ENCODE results near the gene RAB27B. TPM values are rescaled to one million over a fixed set of nuclear protein-coding genes. Genes with fewer than 3 reads are reported as not detected.
"Not testable (repeated sequence)": the region's sequence is repeated elsewhere in the genome, so short reads cannot be mapped to it uniquely, and the experiment has no call there.

Gene RAB27B
- total and polyA plus RNA-seq, 8 donors = 1.8 to 102 (median 17.0) TPM

DNA sequence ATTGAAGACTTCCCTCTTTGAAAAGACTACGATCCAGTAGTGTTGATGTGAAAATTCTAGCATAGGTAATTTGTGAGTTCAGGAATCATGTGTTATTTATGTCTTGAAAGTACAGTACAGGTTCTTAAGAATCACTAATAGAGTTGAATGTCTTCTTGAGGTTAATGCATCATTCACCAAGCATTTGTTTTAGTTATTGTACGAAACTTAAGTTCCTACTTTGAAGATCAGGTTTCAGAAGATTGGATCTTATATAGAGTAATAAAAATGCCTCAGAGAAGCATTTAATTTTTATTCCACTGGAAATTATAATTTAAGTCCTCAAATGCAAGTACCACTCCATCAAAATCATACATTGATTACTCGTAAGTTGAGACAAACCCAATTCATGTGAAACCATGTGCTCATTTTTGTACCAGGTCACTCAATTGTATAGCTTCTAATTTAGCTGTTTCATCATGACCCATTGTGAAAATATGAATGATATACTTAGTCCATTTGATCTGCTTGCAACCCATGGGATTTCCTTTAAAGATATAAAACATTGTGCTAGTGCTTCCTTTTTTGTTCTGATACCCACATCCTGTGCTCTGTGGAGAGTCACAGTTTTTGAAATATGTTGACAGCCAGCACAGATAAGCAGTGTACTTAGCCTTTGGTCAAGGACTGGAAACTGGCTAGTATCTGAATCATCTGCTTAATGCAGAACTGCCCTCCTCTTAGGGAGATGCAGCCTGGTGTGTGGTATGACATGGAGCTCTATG is 22.5 kb upstream of the RAB27B start:
- Histone ChIP-seq H3K27ac (no peak overlapping the region), H3K4me1 (peaks cover 0 to 4% (median 0%) of the 10 kb centered on the region in 4 donors)
- WGBS, 5 donors = 53 to 88% (median 83%) methylated on average over 3 of the region's 3 CpGs

DNA sequence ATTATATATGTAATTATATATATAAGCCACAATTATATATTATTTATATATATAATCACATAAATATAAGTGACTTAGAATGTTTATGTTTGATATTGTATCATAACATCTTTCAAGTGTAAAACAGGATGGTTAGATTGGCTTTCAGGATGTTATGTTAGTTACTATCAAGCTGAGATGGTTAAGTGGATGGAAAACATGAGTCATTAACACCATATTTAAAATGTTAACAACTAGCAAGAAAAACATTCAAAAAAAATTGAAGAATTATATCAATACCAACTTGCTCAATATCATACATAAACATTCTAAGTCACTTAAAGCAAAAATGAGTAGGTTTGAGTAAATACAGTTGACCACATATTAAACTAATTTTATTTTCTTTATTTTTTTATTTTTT is 21.8 kb upstream of the RAB27B start:
- H3K36me3 ChIP-seq = no peaks in the 10 kb centered on the region

More for the DNA sequence above, 22.5 kb upstream of the RAB27B start:
- Histone ChIP-seq H3K4me3 (no peak overlapping the region), H3K9me3 (no peaks in the 10 kb centered on the region), H3K36me3 (no peaks in the 10 kb centered on the region), H3K27me3 (no peaks in the 10 kb centered on the region)
- TF ChIP-seq, protein P1, sequence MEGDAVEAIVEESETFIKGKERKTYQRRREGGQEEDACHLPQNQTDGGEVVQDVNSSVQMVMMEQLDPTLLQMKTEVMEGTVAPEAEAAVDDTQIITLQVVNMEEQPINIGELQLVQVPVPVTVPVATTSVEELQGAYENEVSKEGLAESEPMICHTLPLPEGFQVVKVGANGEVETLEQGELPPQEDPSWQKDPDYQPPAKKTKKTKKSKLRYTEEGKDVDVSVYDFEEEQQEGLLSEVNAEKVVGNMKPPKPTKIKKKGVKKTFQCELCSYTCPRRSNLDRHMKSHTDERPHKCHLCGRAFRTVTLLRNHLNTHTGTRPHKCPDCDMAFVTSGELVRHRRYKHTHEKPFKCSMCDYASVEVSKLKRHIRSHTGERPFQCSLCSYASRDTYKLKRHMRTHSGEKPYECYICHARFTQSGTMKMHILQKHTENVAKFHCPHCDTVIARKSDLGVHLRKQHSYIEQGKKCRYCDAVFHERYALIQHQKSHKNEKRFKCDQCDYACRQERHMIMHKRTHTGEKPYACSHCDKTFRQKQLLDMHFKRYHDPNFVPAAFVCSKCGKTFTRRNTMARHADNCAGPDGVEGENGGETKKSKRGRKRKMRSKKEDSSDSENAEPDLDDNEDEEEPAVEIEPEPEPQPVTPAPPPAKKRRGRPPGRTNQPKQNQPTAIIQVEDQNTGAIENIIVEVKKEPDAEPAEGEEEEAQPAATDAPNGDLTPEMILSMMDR (IDR thresholded peaks at IDR 0.05) = no peak
- TF ChIP-seq POLR2AphosphoS5 (IDR thresholded peaks at IDR 0.05) (no peak), EP300 (IDR thresholded peaks at IDR 0.05) (no peak), POLR2A (IDR thresholded peaks at IDR 0.05) (no peak)
- peak in 1 of 2 donors; percentile 19 for DNase-seq
- intact Hi-C loops (cut with DNase I; ENCODE audit: low total_unique reads) = no loop called here

DNA sequence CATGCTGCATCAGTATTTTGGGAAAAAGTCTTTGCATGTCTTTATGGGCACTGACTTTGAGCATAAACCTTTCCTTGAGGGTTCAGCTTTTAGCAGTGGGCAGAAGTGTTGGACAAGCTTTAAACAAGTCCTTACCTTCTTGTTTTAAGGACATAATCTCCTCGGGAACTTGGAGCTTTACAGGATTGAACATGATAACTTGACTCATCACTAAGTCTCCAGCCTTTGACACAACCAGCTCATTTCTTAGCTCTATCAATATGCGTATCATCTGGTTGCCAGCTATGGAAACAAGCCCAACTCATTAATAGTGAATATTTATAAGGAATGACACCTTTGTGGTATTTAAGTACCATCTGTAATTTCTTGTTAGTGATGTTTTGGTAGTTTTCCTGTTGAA is 21.0 kb upstream of the RAB27B start:
- no peak for DNase-seq
- no peak overlapping the region for H3K27ac ChIP-seq
- intact Hi-C loops (cut with DNase I; ENCODE audit: low total_unique reads) = no loop called here
- 89 to 100% (median 98%) methylated on average over 2 of the region's 2 CpGs for WGBS, 5 donors
- H3K9me3 ChIP-seq = no peaks in the 10 kb centered on the region
- H3K36me3 ChIP-seq = no peaks in the 10 kb centered on the region
- no peak overlapping the region for H3K4me3 ChIP-seq
- no peaks in the 10 kb centered on the region for H3K27me3 ChIP-seq
- peaks cover 0 to under 1% (median 0%) of the 10 kb centered on the region in 4 donors for H3K4me1 ChIP-seq
- no peak for TF ChIP-seq POLR2A (IDR thresholded peaks at IDR 0.05)
- TF ChIP-seq EP300 (IDR thresholded peaks at IDR 0.05) = no peak
- TF ChIP-seq POLR2AphosphoS5 (IDR thresholded peaks at IDR 0.05) = no peak
- TF ChIP-seq, protein P1 (IDR thresholded peaks at IDR 0.05) = no peak

More for the DNA sequence above, 21.8 kb upstream of the RAB27B start:
- intact Hi-C loops (cut with DNase I; ENCODE audit: low total_unique reads) = no loop called here
- no peak for TF ChIP-seq POLR2AphosphoS5 (IDR thresholded peaks at IDR 0.05)
- TF ChIP-seq EP300 (IDR thresholded peaks at IDR 0.05) = no peak
- no peaks in the 10 kb centered on the region for H3K27me3 ChIP-seq
- no peak overlapping the region for H3K4me3 ChIP-seq
- H3K4me1 ChIP-seq = peaks cover 0 to 4% (median 0%) of the 10 kb centered on the region in 4 donors
- no peak overlapping the region for H3K27ac ChIP-seq
- DNase-seq = no peak
- no peaks in the 10 kb centered on the region for H3K9me3 ChIP-seq

DNA sequence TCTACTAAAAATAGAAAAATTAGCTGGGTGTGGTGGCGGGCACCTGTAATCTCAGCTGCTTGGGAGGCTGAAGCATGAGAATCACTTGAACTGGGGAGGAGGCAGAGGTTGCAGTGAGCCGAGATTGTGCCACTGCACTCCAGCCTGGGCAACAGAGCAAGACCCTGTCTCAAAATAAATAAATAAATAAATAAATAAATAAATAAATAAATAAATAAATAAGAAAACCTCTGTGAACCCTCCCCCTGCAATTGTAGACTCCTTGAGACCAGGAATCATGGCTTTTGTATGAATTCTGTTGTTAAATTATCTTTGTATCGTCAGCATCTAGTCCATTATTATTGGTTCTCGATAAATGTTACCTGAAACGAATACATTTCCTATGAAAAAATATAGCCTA is 17.6 kb upstream of the RAB27B start:
- not testable (repeated sequence) for H3K9me3 ChIP-seq
- 94 to 96% (median 95%) methylated on average over 5 of the region's 5 CpGs for WGBS, 5 donors

DNA sequence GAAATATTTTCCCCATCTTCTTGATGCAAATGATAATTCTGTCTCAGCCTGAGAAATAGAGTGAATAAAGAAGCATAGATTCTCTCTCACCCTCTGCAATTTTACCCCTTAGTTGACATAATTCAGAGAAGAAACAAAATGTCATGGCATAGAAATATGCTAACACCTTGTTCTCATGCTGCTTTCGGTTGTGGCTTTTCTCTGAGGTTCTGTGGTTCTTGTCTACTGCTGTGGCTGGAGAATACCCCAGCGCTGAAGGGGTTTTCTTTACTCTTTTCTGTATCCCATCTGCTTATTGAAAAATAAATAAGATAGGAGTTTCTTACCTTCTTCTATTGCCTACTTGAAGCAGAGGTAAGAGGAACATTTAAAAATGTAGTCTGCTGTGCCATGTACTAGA is 15.4 kb upstream of the RAB27B start:
- intact Hi-C loops (cut with DNase I; ENCODE audit: low total_unique reads) = no loop called here
- Histone ChIP-seq H3K9me3 (no peaks in the 10 kb centered on the region), H3K36me3 (no peaks in the 10 kb centered on the region), H3K4me1 (no peaks in the 10 kb centered on the region), H3K27ac (no peak overlapping the region), H3K27me3 (no peaks in the 10 kb centered on the region), H3K4me3 (no peak overlapping the region)
- no peak for DNase-seq
- TF ChIP-seq, protein P1 (IDR thresholded peaks at IDR 0.05) = no peak
- TF ChIP-seq EP300 (IDR thresholded peaks at IDR 0.05) (no peak), POLR2AphosphoS5 (IDR thresholded peaks at IDR 0.05) (no peak), POLR2A (IDR thresholded peaks at IDR 0.05) (no peak)
- 75 to 95% (median 81%) methylated on average over 2 of the region's 2 CpGs for WGBS, 5 donors

More for the DNA sequence above, 17.6 kb upstream of the RAB27B start:
- H3K27ac ChIP-seq; DNase-seq; H3K4me3 ChIP-seq; H3K4me1 ChIP-seq; H3K36me3 ChIP-seq; intact Hi-C loops (cut with DNase I; ENCODE audit: low total_unique reads); H3K27me3 ChIP-seq: not testable (repeated sequence)
